ENCODE data around the gene APEH. TPM values are rescaled to one million over a fixed set of nuclear protein-coding genes. Genes with fewer than 3 reads are reported as not detected.
A peak's percentile ranks its signal among the peaks of the same experiment; 100 is the strongest.

The APEH gene
- total and polyA plus RNA-seq, 2 of the 13 experiments (the other 11 are each of a cell fraction or from before 2014, with no cell fraction given): 116 to 130 TPM

- TF ChIP-seq ZNF768 (CRISPR knock-in tag; IDR thresholded peaks at IDR 0.05) (no peak), ZMYM4 (CRISPR knock-in tag; IDR thresholded peaks at IDR 0.05) (0 out of 2 replicates have a peak, but pooled peaks have one; percentile 10), ZMYM2 (CRISPR knock-in tag; IDR thresholded peaks at IDR 0.05) (no peak), ZZZ3 (CRISPR knock-in tag; IDR thresholded peaks at IDR 0.05; ENCODE audit: borderline replicate concordance) (no peak), PATZ1 (CRISPR knock-in tag; IDR thresholded peaks at IDR 0.05) (no peak), SNAPC4 (CRISPR knock-in tag; IDR thresholded peaks at IDR 0.05) (no peak), JUND (CRISPR knock-in tag; IDR thresholded peaks at IDR 0.05) (no peak), ZNF256 (CRISPR knock-in tag; conservative IDR thresholded peaks at IDR 0.05) (no peak), MIXL1 (CRISPR knock-in tag; IDR thresholded peaks at IDR 0.05) (no peak), ZNF576 (CRISPR knock-in tag; IDR thresholded peaks at IDR 0.05) (no peak), ZC3H4 (CRISPR knock-in tag; IDR thresholded peaks at IDR 0.05; ENCODE audit: borderline replicate concordance) (no peak), NPAS2 (CRISPR knock-in tag; IDR thresholded peaks at IDR 0.05; ENCODE audit: borderline replicate concordance) (no peak), HDAC6 (IDR thresholded peaks at IDR 0.05; ENCODE audit: low read depth, low read length) (no peak)
- TF ChIP-seq, protein P1, sequence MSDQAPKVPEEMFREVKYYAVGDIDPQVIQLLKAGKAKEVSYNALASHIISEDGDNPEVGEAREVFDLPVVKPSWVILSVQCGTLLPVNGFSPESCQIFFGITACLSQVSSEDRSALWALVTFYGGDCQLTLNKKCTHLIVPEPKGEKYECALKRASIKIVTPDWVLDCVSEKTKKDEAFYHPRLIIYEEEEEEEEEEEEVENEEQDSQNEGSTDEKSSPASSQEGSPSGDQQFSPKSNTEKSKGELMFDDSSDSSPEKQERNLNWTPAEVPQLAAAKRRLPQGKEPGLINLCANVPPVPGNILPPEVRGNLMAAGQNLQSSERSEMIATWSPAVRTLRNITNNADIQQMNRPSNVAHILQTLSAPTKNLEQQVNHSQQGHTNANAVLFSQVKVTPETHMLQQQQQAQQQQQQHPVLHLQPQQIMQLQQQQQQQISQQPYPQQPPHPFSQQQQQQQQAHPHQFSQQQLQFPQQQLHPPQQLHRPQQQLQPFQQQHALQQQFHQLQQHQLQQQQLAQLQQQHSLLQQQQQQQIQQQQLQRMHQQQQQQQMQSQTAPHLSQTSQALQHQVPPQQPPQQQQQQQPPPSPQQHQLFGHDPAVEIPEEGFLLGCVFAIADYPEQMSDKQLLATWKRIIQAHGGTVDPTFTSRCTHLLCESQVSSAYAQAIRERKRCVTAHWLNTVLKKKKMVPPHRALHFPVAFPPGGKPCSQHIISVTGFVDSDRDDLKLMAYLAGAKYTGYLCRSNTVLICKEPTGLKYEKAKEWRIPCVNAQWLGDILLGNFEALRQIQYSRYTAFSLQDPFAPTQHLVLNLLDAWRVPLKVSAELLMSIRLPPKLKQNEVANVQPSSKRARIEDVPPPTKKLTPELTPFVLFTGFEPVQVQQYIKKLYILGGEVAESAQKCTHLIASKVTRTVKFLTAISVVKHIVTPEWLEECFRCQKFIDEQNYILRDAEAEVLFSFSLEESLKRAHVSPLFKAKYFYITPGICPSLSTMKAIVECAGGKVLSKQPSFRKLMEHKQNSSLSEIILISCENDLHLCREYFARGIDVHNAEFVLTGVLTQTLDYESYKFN (CRISPR knock-in tag; conservative IDR thresholded peaks at IDR 0.05): no peak
- TF ChIP-seq, protein P2, sequence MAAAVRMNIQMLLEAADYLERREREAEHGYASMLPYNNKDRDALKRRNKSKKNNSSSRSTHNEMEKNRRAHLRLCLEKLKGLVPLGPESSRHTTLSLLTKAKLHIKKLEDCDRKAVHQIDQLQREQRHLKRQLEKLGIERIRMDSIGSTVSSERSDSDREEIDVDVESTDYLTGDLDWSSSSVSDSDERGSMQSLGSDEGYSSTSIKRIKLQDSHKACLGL (CRISPR knock-in tag; IDR thresholded peaks at IDR 0.05): no peak
- TF ChIP-seq, protein P3, sequence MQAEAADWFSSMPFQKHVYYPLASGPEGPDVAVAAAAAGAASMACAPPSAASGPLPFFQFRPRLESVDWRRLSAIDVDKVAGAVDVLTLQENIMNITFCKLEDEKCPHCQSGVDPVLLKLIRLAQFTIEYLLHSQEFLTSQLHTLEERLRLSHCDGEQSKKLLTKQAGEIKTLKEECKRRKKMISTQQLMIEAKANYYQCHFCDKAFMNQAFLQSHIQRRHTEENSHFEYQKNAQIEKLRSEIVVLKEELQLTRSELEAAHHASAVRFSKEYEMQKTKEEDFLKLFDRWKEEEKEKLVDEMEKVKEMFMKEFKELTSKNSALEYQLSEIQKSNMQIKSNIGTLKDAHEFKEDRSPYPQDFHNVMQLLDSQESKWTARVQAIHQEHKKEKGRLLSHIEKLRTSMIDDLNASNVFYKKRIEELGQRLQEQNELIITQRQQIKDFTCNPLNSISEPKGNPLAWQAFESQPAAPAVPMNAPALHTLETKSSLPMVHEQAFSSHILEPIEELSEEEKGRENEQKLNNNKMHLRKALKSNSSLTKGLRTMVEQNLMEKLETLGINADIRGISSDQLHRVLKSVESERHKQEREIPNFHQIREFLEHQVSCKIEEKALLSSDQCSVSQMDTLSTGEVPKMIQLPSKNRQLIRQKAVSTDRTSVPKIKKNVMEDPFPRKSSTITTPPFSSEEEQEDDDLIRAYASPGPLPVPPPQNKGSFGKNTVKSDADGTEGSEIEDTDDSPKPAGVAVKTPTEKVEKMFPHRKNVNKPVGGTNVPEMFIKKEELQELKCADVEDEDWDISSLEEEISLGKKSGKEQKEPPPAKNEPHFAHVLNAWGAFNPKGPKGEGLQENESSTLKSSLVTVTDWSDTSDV (CRISPR knock-in tag; IDR thresholded peaks at IDR 0.05): no peak
Observed at GRCh38 chr3:49670940-49671290, 3.2 kb upstream of the APEH start (continued).
